ENCODE measurements around the gene SEMA3F. TPM values are rescaled to one million over a fixed set of nuclear protein-coding genes. Genes with fewer than 3 reads are reported as not detected.

Gene SEMA3F
- total RNA-seq, 1 donor from 2014 or later, result 14.5 TPM

GRCh38 chr3:50124800-50125178 is 30.3 kb upstream of the SEMA3F start:
- Mint-ChIP-seq H3K4me3 (no peak overlapping the region), H3K4me1 (peaks cover 30% of the 10 kb centered on the region), H3K9me3 (no peaks in the 10 kb centered on the region), H3K27ac (no peak overlapping the region), H3K27me3 (ENCODE audit: insufficient read depth, low read depth) (peaks cover 8% of the 10 kb centered on the region), H3K36me3 (no peaks in the 10 kb centered on the region)
- TF ChIP-seq EZH2phosphoT487 (IDR thresholded peaks at IDR 0.05), result no peak
- TF ChIP-seq EZH2 (IDR thresholded peaks at IDR 0.05), result no peak
- TF ChIP-seq, protein P1, sequence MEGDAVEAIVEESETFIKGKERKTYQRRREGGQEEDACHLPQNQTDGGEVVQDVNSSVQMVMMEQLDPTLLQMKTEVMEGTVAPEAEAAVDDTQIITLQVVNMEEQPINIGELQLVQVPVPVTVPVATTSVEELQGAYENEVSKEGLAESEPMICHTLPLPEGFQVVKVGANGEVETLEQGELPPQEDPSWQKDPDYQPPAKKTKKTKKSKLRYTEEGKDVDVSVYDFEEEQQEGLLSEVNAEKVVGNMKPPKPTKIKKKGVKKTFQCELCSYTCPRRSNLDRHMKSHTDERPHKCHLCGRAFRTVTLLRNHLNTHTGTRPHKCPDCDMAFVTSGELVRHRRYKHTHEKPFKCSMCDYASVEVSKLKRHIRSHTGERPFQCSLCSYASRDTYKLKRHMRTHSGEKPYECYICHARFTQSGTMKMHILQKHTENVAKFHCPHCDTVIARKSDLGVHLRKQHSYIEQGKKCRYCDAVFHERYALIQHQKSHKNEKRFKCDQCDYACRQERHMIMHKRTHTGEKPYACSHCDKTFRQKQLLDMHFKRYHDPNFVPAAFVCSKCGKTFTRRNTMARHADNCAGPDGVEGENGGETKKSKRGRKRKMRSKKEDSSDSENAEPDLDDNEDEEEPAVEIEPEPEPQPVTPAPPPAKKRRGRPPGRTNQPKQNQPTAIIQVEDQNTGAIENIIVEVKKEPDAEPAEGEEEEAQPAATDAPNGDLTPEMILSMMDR (IDR thresholded peaks at IDR 0.05), result no peak
- Histone ChIP-seq H3K9me3 (ENCODE audit: low read depth) (no peaks in the 10 kb centered on the region), H3K79me2 (ENCODE audit: low read depth) (no peaks in the 10 kb centered on the region), H3K4me1 (peaks cover 36% of the 10 kb centered on the region), H4K20me1 (ENCODE audit: low read depth) (peaks cover 8% of the 10 kb centered on the region), H3F3A (ENCODE audit: low read depth) (peaks cover 23% of the 10 kb centered on the region), H3K4me2 (peak overlapping the region; percentile 31), H3K4me3 (no peak overlapping the region), H2AFZ (replicated peaks) (no peak overlapping the region), H3K9ac (no peak overlapping the region), H3K27ac (no peak overlapping the region), H3K36me3 (no peaks in the 10 kb centered on the region), H3K27me3 (no peaks in the 10 kb centered on the region)
- DNase-seq (ENCODE audit: low spot score), result no peak

- no peaks in the 10 kb centered on the region for H3K9me3 ChIP-seq (ENCODE audit: low read depth)
- H2AFZ ChIP-seq (replicated peaks), result no peak overlapping the region
- H3K4me3 ChIP-seq, result no peak overlapping the region
- Mint-ChIP-seq H3K27me3 (ENCODE audit: insufficient read depth, low read depth) (peaks cover 10% of the 10 kb centered on the region), H3K4me1 (peaks cover 30% of the 10 kb centered on the region), H3K27ac (peak overlapping the region; percentile 94), H3K36me3 (no peaks in the 10 kb centered on the region), H3K4me3 (no peak overlapping the region), H3K9me3 (no peaks in the 10 kb centered on the region)
- no peaks in the 10 kb centered on the region for H3K27me3 ChIP-seq
- no peak overlapping the region for H3K9ac ChIP-seq
- no peaks in the 10 kb centered on the region for H3K79me2 ChIP-seq (ENCODE audit: low read depth)
- DNase-seq (ENCODE audit: low spot score), result peak; percentile 51
- H3F3A ChIP-seq (ENCODE audit: low read depth), result peaks cover 14% of the 10 kb centered on the region
- H3K4me1 ChIP-seq, result peaks cover 36% of the 10 kb centered on the region
- no peak for TF ChIP-seq EZH2 (IDR thresholded peaks at IDR 0.05)
- TF ChIP-seq, protein P1 (IDR thresholded peaks at IDR 0.05), result no peak
- TF ChIP-seq EZH2phosphoT487 (IDR thresholded peaks at IDR 0.05), result no peak
- H3K27ac ChIP-seq, result no peak overlapping the region
- H3K36me3 ChIP-seq, result no peaks in the 10 kb centered on the region
- no peaks in the 10 kb centered on the region for H4K20me1 ChIP-seq (ENCODE audit: low read depth)
- peak overlapping the region; percentile 24 for H3K4me2 ChIP-seq
Observed at GRCh38 chr3:50125541-50126286, 29.4 kb upstream of the SEMA3F start.

GRCh38 chr3:50126287-50127211 is 28.6 kb upstream of the SEMA3F start:
- no peaks in the 10 kb centered on the region for H3K27me3 ChIP-seq
- no peaks in the 10 kb centered on the region for H3K9me3 ChIP-seq (ENCODE audit: low read depth)
- no peak overlapping the region for H3K4me3 ChIP-seq
- peaks cover 32% of the 10 kb centered on the region for H3K4me1 Mint-ChIP-seq
- H3K36me3 Mint-ChIP-seq, result no peaks in the 10 kb centered on the region
- H3K4me1 ChIP-seq, result peaks cover 36% of the 10 kb centered on the region
- TF ChIP-seq EZH2 (IDR thresholded peaks at IDR 0.05), result no peak
- TF ChIP-seq, protein P1 (IDR thresholded peaks at IDR 0.05), result no peak
- no peak for TF ChIP-seq EZH2phosphoT487 (IDR thresholded peaks at IDR 0.05)
- no peak overlapping the region for H3K27ac ChIP-seq
- no peaks in the 10 kb centered on the region for H4K20me1 ChIP-seq (ENCODE audit: low read depth)
- no peak overlapping the region for H2AFZ ChIP-seq (replicated peaks)
- H3K27ac Mint-ChIP-seq, result peak overlapping the region; percentile 94
- DNase-seq (ENCODE audit: low spot score), result peak; percentile 48
- no peaks in the 10 kb centered on the region for H3K36me3 ChIP-seq
- no peaks in the 10 kb centered on the region for H3K9me3 Mint-ChIP-seq
- peaks cover 7% of the 10 kb centered on the region for H3F3A ChIP-seq (ENCODE audit: low read depth)
- H3K9ac ChIP-seq, result no peak overlapping the region
- no peaks in the 10 kb centered on the region for H3K79me2 ChIP-seq (ENCODE audit: low read depth)
- H3K4me3 Mint-ChIP-seq, result no peak overlapping the region
- H3K4me2 ChIP-seq, result peak overlapping the region; percentile 24
- H3K27me3 Mint-ChIP-seq (ENCODE audit: insufficient read depth, low read depth), result peaks cover 10% of the 10 kb centered on the region
